GM13977 (cell line): ENCODE measurements around the gene EPHX1.

Source experiments
- DNase-seq: peaks from one replicate; pipeline ENCODE4 v3.0.0; 2012; ENCODE audit warnings: low spot score
- CTCF ChIP-seq: IDR thresholded peaks from 2 replicates; pipeline ENCODE4 v1.5.1; 2012; ENCODE audit warnings: mild to moderate bottlenecking, control low read depth; ENCODE audit not compliant: insufficient read depth; ENCODE audit errors: extremely low read depth, missing control alignments
- in situ Hi-C: fragments of 300-500 bp; cut with MboI; formaldehyde crosslinking; loops from one replicate; pipeline ENCODE4 v1.12.0; 2022; ENCODE audit warnings: low sequenced_read_pairs, low pct_unique_long_range_greater_than_20kb, mixed read lengths, inconsistent platforms; ENCODE audit not compliant: unreplicated experiment

The EPHX1 gene

GRCh38 chr1:225875044-225875815, 65.3 kb downstream of the EPHX1 start:
- TF ChIP-seq CTCF, result no peak
- no peak for DNase-seq
- in situ Hi-C loops, result no loop called here

- in situ Hi-C loops, result no loop called here
- TF ChIP-seq CTCF, result no peak
- DNase-seq, result no peak
Observed at GRCh38 chr1:225876900-225877510, 67.1 kb downstream of the EPHX1 start.

- TF ChIP-seq CTCF, result peak; percentile 38
- in situ Hi-C loops, result no loop called here
- DNase-seq, result no peak
Observed at GRCh38 chr1:225877580-225877979, 67.7 kb downstream of the EPHX1 start.

GRCh38 chr1:225878282-225878681, 68.4 kb downstream of the EPHX1 start:
- DNase-seq, result no peak
- in situ Hi-C loops, result no loop called here
- TF ChIP-seq CTCF, result no peak

- in situ Hi-C loops, result no loop called here
- no peak for TF ChIP-seq CTCF
- no peak for DNase-seq
Observed at GRCh38 chr1:225879521-225880221, 69.7 kb downstream of the EPHX1 start.

- DNase-seq, result no peak
- no peak for TF ChIP-seq CTCF
- in situ Hi-C loops, result no loop called here
Observed at GRCh38 chr1:225880222-225880588, 70.3 kb downstream of the EPHX1 start.
